Measurements from ENCODE around the gene PIWIL4.

Gene PIWIL4

DNA sequence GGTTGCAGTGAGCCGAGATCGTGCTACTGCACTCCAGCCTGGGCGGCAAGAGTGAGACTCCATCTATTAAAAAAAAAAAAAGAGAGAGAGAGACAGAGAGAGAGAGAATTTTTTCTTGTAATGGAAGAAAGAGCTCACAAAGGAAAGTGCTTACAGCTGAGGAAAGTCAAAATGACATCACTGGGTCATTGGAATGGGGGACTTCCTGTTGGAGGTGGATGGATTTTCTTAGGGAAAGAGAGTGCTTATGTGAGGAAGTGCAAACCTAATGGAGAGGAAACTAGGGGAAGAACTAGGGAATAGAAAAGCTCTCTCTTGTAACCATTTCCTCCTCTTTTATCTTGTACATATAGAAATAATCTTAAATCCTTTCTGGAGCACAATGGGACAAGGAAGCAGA lies 6.3 kb upstream of the PIWIL4 start:
- Histone ChIP-seq H3K36me3 (ENCODE audit: control insufficient read depth in 2 of 2, insufficient read depth in 1 of 2, low read length in 2 of 2) (no peaks in the 10 kb centered on the region), H3K4me3 (ENCODE audit: low read depth, low read length) (no peak overlapping the region), H3K9me3 (ENCODE audit: control insufficient read depth, insufficient read depth, low read depth, low read length) (no peaks in the 10 kb centered on the region), H3K27ac (ENCODE audit: extremely low read depth, low read depth, low read length) (no peak overlapping the region), H3K4me1 (ENCODE audit: control insufficient read depth, insufficient read depth, low read length) (no peaks in the 10 kb centered on the region)
- ChIA-PET CTCF (interaction anchor here (0.6 to 1.2 kb wide), 4 partner anchors 8 to 43 kb away, joined by 3 to 4 read pairs (median 3); no protein-coding TSS in a partner anchor), POLR2A (no interaction called here)
- TF ChIP-seq ZNF169 (tag by site-specific recombination; IDR thresholded peaks at IDR 0.05) (no peak), ZNF514 (tag by site-specific recombination; IDR thresholded peaks at IDR 0.05) (no peak), PRDM1 (tag by site-specific recombination; IDR thresholded peaks at IDR 0.05) (peak; percentile 26; the same call in 1 of the 2 replicates)
- TF ChIP-seq, protein P1, sequence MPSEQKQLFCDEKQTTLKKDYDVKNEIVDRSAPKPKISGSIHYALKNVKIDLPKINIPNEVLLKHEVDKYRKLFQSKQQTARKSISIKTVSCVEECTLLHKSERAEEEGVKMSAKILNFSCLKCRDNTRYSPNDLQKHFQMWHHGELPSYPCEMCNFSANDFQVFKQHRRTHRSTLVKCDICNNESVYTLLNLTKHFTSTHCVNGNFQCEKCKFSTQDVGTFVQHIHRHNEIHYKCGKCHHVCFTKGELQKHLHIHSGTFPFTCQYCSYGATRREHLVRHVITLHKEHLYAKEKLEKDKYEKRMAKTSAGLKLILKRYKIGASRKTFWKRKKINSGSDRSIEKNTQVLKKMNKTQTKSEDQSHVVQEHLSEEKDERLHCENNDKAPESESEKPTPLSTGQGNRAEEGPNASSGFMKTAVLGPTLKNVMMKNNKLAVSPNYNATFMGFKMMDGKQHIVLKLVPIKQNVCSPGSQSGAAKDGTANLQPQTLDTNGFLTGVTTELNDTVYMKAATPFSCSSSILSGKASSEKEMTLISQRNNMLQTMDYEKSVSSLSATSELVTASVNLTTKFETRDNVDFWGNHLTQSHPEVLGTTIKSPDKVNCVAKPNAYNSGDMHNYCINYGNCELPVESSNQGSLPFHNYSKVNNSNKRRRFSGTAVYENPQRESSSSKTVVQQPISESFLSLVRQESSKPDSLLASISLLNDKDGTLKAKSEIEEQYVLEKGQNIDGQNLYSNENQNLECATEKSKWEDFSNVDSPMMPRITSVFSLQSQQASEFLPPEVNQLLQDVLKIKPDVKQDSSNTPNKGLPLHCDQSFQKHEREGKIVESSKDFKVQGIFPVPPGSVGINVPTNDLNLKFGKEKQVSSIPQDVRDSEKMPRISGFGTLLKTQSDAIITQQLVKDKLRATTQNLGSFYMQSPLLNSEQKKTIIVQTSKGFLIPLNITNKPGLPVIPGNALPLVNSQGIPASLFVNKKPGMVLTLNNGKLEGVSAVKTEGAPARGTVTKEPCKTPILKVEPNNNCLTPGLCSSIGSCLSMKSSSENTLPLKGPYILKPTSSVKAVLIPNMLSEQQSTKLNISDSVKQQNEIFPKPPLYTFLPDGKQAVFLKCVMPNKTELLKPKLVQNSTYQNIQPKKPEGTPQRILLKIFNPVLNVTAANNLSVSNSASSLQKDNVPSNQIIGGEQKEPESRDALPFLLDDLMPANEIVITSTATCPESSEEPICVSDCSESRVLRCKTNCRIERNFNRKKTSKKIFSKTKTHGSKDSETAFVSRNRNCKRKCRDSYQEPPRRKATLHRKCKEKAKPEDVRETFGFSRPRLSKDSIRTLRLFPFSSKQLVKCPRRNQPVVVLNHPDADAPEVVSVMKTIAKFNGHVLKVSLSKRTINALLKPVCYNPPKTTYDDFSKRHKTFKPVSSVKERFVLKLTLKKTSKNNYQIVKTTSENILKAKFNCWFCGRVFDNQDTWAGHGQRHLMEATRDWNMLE (tag by site-specific recombination; conservative IDR thresholded peaks at IDR 0.05; ENCODE audit: low read depth): no peak

DNA sequence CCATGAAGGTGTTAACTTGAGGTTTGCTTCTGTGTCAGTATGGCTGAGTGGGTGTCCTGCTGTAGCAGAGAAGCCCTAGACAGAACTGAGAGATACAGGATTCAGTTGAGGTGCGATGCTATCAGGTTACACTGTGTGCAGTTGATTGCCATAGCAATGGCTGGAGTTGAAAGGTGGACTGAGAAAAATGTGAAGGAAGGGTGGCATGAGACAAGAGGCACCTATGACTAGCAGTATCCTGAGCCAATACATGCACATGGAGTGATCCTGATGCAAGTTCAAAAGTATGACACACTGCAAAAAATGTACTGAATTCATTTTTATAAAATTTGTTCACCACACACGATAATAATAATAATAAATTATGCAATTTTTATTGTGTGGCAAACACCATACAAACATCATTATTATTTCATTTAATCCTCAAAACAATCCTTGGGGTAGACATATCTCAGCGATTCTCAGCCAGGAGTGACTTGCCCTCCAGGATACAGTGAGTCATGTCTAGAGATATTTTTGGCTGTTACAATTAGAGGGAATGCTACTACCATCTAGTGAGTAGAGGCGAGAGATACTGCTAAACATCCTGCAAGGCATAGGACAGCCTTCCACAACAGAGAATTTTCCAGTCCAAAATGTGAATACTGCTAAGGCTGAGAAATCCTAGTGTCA lies 3.9 kb upstream of the PIWIL4 start:
- no peak overlapping the region for H3K27ac ChIP-seq (ENCODE audit: extremely low read depth, low read depth, low read length)
- H3K36me3 ChIP-seq (ENCODE audit: control insufficient read depth in 2 of 2, insufficient read depth in 1 of 2, low read length in 2 of 2): no peaks in the 10 kb centered on the region
- ChIA-PET POLR2A (no interaction called here), CTCF (interaction anchor here (0.7 to 2.6 kb wide), 6 partner anchors 39 to 455 kb away, joined by 3 to 12 read pairs (median 6); no protein-coding TSS in a partner anchor)
- no peaks in the 10 kb centered on the region for H3K4me1 ChIP-seq (ENCODE audit: control insufficient read depth, insufficient read depth, low read length)
- H3K4me3 ChIP-seq (ENCODE audit: low read depth, low read length): no peak overlapping the region
- H3K9me3 ChIP-seq (ENCODE audit: control insufficient read depth, insufficient read depth, low read depth, low read length): no peaks in the 10 kb centered on the region
- TF ChIP-seq, protein P2, sequence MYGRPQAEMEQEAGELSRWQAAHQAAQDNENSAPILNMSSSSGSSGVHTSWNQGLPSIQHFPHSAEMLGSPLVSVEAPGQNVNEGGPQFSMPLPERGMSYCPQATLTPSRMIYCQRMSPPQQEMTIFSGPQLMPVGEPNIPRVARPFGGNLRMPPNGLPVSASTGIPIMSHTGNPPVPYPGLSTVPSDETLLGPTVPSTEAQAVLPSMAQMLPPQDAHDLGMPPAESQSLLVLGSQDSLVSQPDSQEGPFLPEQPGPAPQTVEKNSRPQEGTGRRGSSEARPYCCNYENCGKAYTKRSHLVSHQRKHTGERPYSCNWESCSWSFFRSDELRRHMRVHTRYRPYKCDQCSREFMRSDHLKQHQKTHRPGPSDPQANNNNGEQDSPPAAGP (tag by site-specific recombination; IDR thresholded peaks at IDR 0.05): no peak
- TF ChIP-seq ZNF114 (tag by site-specific recombination; IDR thresholded peaks at IDR 0.05) (no peak), ZNF350 (tag by site-specific recombination; IDR thresholded peaks at IDR 0.05) (no peak), ZNF19 (tag by site-specific recombination; IDR thresholded peaks at IDR 0.05; ENCODE audit: low read depth) (no peak), ZNF311 (tag by site-specific recombination; IDR thresholded peaks at IDR 0.05; ENCODE audit: borderline replicate concordance) (no peak), ZNF530 (tag by site-specific recombination; IDR thresholded peaks at IDR 0.05; ENCODE audit: low read depth) (no peak), ZNF843 (tag by site-specific recombination; IDR thresholded peaks at IDR 0.05) (no peak), HOXD13 (CRISPR knock-in tag; IDR thresholded peaks at IDR 0.05; ENCODE audit: borderline replicate concordance) (no peak), GLI2 (tag by site-specific recombination; IDR thresholded peaks at IDR 0.05; ENCODE audit: borderline replicate concordance, low read depth) (no peak), SP2 (tag by site-specific recombination; IDR thresholded peaks at IDR 0.05) (no peak)
- TF ChIP-seq, protein P3, sequence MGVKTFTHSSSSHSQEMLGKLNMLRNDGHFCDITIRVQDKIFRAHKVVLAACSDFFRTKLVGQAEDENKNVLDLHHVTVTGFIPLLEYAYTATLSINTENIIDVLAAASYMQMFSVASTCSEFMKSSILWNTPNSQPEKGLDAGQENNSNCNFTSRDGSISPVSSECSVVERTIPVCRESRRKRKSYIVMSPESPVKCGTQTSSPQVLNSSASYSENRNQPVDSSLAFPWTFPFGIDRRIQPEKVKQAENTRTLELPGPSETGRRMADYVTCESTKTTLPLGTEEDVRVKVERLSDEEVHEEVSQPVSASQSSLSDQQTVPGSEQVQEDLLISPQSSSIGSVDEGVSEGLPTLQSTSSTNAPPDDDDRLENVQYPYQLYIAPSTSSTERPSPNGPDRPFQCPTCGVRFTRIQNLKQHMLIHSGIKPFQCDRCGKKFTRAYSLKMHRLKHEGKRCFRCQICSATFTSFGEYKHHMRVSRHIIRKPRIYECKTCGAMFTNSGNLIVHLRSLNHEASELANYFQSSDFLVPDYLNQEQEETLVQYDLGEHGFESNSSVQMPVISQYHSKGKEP (tag by site-specific recombination; IDR thresholded peaks at IDR 0.05): no peak
- TF ChIP-seq, protein P4, sequence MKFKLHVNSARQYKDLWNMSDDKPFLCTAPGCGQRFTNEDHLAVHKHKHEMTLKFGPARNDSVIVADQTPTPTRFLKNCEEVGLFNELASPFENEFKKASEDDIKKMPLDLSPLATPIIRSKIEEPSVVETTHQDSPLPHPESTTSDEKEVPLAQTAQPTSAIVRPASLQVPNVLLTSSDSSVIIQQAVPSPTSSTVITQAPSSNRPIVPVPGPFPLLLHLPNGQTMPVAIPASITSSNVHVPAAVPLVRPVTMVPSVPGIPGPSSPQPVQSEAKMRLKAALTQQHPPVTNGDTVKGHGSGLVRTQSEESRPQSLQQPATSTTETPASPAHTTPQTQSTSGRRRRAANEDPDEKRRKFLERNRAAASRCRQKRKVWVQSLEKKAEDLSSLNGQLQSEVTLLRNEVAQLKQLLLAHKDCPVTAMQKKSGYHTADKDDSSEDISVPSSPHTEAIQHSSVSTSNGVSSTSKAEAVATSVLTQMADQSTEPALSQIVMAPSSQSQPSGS (tag by site-specific recombination; IDR thresholded peaks at IDR 0.05; ENCODE audit: low read depth): no peak
- TF ChIP-seq, protein P5, sequence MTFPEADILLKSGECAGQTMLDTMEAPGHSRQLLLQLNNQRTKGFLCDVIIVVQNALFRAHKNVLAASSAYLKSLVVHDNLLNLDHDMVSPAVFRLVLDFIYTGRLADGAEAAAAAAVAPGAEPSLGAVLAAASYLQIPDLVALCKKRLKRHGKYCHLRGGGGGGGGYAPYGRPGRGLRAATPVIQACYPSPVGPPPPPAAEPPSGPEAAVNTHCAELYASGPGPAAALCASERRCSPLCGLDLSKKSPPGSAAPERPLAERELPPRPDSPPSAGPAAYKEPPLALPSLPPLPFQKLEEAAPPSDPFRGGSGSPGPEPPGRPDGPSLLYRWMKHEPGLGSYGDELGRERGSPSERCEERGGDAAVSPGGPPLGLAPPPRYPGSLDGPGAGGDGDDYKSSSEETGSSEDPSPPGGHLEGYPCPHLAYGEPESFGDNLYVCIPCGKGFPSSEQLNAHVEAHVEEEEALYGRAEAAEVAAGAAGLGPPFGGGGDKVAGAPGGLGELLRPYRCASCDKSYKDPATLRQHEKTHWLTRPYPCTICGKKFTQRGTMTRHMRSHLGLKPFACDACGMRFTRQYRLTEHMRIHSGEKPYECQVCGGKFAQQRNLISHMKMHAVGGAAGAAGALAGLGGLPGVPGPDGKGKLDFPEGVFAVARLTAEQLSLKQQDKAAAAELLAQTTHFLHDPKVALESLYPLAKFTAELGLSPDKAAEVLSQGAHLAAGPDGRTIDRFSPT (tag by site-specific recombination; IDR thresholded peaks at IDR 0.05): no peak
- TF ChIP-seq, protein P6, sequence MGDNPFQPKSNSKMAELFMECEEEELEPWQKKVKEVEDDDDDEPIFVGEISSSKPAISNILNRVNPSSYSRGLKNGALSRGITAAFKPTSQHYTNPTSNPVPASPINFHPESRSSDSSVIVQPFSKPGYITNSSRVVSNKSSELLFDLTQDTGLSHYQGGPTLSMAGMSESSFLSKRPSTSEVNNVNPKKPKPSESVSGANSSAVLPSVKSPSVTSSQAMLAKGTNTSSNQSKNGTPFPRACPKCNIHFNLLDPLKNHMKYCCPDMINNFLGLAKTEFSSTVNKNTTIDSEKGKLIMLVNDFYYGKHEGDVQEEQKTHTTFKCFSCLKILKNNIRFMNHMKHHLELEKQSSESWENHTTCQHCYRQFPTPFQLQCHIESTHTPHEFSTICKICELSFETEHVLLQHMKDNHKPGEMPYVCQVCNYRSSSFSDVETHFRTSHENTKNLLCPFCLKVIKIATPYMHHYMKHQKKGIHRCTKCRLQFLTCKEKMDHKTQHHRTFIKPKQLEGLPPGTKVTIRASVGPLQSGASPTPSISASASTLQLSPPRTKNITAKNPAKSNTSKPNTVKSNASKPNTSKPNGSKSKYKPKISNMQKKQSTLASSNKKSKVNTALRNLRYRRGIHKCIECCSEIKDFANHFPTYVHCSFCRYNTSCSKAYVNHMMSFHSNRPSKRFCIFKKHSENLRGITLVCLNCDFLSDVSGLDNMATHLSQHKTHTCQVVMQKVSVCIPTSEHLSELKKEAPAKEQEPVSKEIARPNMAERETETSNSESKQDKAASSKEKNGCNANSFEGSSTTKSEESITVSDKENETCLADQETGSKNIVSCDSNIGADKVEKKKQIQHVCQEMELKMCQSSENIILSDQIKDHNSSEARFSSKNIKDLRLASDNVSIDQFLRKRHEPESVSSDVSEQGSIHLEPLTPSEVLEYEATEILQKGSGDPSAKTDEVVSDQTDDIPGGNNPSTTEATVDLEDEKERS (tag by site-specific recombination; IDR thresholded peaks at IDR 0.05): no peak
